Measurements from ENCODE around the gene TEX30. TPM values are rescaled to one million over a fixed set of nuclear protein-coding genes. Genes with fewer than 3 reads are reported as not detected.

Gene TEX30
- total and polyA plus RNA-seq, 2 donors (not counting 1 experiment from before 2014, with no cell fraction given): 4.3 to 5.9 TPM

GRCh38 chr13:102724923-102725322 is 48.7 kb downstream of the TEX30 start:
- Histone ChIP-seq H3K27ac (ENCODE audit: low read length in 2 of 2) (no peak overlapping the region), H3K4me1 (ENCODE audit: control insufficient read depth in 2 of 2, insufficient read depth in 2 of 2, low read length in 2 of 2) (no peaks in the 10 kb centered on the region), H3K9me3 (ENCODE audit: control extremely low read depth in 1 of 3, control insufficient read depth in 2 of 3, insufficient read depth in 1 of 3, low read length in 2 of 3) (no peaks in the 10 kb centered on the region), H3K9ac (ENCODE audit: low read length) (no peak overlapping the region), H3K36me3 (replicated peaks in 1 of 2; ENCODE audit: control extremely low read depth in 1 of 2, control insufficient read depth in 1 of 2, extremely low read depth in 1 of 2, insufficient read depth in 2 of 2, low read length in 1 of 2) (no peaks in the 10 kb centered on the region), H3K4me3 (ENCODE audit: control extremely low read depth in 1 of 5, extremely low read depth in 1 of 5, insufficient read depth in 1 of 5, low read depth in 2 of 5, low read length in 4 of 5) (no peak overlapping the region), H4K20me1 (ENCODE audit: control insufficient read depth, insufficient read depth, low read length, poor library complexity, severe bottlenecking) (no peaks in the 10 kb centered on the region), H3K27me3 (replicated peaks in 1 of 4; ENCODE audit: control extremely low read depth in 1 of 4, control insufficient read depth in 3 of 4, insufficient read depth in 4 of 4, low read length in 3 of 4) (peaks cover 0 to 2% (median 0%) of the 10 kb centered on the region in 4 experiments), H3K79me2 (ENCODE audit: control insufficient read depth, insufficient read depth, low read length) (no peaks in the 10 kb centered on the region), H3K4me2 (replicated peaks; ENCODE audit: low read depth, low read length, poor library complexity, severe bottlenecking) (no peak overlapping the region), H2AFZ (ENCODE audit: insufficient read depth, low read depth, low read length, poor library complexity, severe bottlenecking) (no peak overlapping the region)
- no peaks in the 10 kb centered on the region for H3K4me1 Mint-ChIP-seq
- WGBS (ENCODE audit: insufficient coverage): 74% methylated on average over 3 of the region's 6 CpGs
- ChIA-PET POLR2A (no interaction called here), CTCF (interaction anchor here (0.9 to 1.6 kb wide), 4 partner anchors 65 to 145 kb away, joined by 3 to 7 read pairs (median 6); no protein-coding TSS in a partner anchor)
- peaks cover 18% of the 10 kb centered on the region for H3K27me3 Mint-ChIP-seq
- DNase-seq (peak; percentile 3), ATAC-seq (ENCODE audit: low read depth) (no peak)
- TF ChIP-seq CTCF (IDR thresholded peaks at IDR 0.05) (no peak), EZH2 (IDR thresholded peaks at IDR 0.05; ENCODE audit: borderline replicate concordance, insufficient read depth, low read depth, low read length, poor library complexity, severe bottlenecking) (no peak)
- intact Hi-C loops (cut with micrococcal nuclease): loop anchor here (1.0 kb wide), 1 partner anchor 145 kb away; no protein-coding TSS in a partner anchor
- H3K27ac Mint-ChIP-seq: no peak overlapping the region
- no peak overlapping the region for H3K4me3 Mint-ChIP-seq
- H3K9me3 Mint-ChIP-seq (ENCODE audit: insufficient read depth): peaks cover 3% of the 10 kb centered on the region

GRCh38 chr13:102721800-102722231 is 51.8 kb downstream of the TEX30 start:
- Histone ChIP-seq H3K4me3 (ENCODE audit: control extremely low read depth in 1 of 5, extremely low read depth in 1 of 5, insufficient read depth in 1 of 5, low read depth in 2 of 5, low read length in 4 of 5) (no peak overlapping the region), H3K9ac (ENCODE audit: low read length) (no peak overlapping the region), H3K79me2 (ENCODE audit: control insufficient read depth, insufficient read depth, low read length) (no peaks in the 10 kb centered on the region), H3K36me3 (replicated peaks in 1 of 2; ENCODE audit: control extremely low read depth in 1 of 2, control insufficient read depth in 1 of 2, extremely low read depth in 1 of 2, insufficient read depth in 2 of 2, low read length in 1 of 2) (no peaks in the 10 kb centered on the region), H3K27ac (ENCODE audit: low read length in 2 of 2) (no peak overlapping the region), H2AFZ (ENCODE audit: insufficient read depth, low read depth, low read length, poor library complexity, severe bottlenecking) (no peak overlapping the region), H3K9me3 (ENCODE audit: control extremely low read depth in 1 of 3, control insufficient read depth in 2 of 3, insufficient read depth in 1 of 3, low read length in 2 of 3) (no peaks in the 10 kb centered on the region), H3K4me1 (ENCODE audit: control insufficient read depth in 2 of 2, insufficient read depth in 2 of 2, low read length in 2 of 2) (no peaks in the 10 kb centered on the region), H3K4me2 (replicated peaks; ENCODE audit: low read depth, low read length, poor library complexity, severe bottlenecking) (no peak overlapping the region), H4K20me1 (ENCODE audit: control insufficient read depth, insufficient read depth, low read length, poor library complexity, severe bottlenecking) (no peaks in the 10 kb centered on the region), H3K27me3 (replicated peaks in 1 of 4; ENCODE audit: control extremely low read depth in 1 of 4, control insufficient read depth in 3 of 4, insufficient read depth in 4 of 4, low read length in 3 of 4) (peaks cover 0 to 2% (median 0%) of the 10 kb centered on the region in 4 experiments)
- no peaks in the 10 kb centered on the region for H3K4me1 Mint-ChIP-seq
- 0% methylated on average over 1 of the region's 1 CpG for WGBS (ENCODE audit: insufficient coverage)
- no peak overlapping the region for H3K27ac Mint-ChIP-seq
- peaks cover 24% of the 10 kb centered on the region for H3K27me3 Mint-ChIP-seq
- POLR2A ChIA-PET: no interaction called here
- no peaks in the 10 kb centered on the region for H3K9me3 Mint-ChIP-seq (ENCODE audit: insufficient read depth)
- ATAC-seq (ENCODE audit: low read depth) (no peak), DNase-seq (no peak)
- no peak overlapping the region for H3K4me3 Mint-ChIP-seq
- CTCF ChIA-PET: no interaction called here
- intact Hi-C loops (cut with micrococcal nuclease): no loop called here
- TF ChIP-seq EZH2 (IDR thresholded peaks at IDR 0.05; ENCODE audit: borderline replicate concordance, insufficient read depth, low read depth, low read length, poor library complexity, severe bottlenecking) (no peak), CTCF (IDR thresholded peaks at IDR 0.05) (no peak)

All from B cell (primary cell).